NCI-H2171 (cell line): ENCODE data around the gene DRGX.

Experiments used
- DNase-seq: peaks from one replicate; lab custom pipeline; 2025; lab: John Stamatoyannopoulos, UW

DRGX gene

DNA sequence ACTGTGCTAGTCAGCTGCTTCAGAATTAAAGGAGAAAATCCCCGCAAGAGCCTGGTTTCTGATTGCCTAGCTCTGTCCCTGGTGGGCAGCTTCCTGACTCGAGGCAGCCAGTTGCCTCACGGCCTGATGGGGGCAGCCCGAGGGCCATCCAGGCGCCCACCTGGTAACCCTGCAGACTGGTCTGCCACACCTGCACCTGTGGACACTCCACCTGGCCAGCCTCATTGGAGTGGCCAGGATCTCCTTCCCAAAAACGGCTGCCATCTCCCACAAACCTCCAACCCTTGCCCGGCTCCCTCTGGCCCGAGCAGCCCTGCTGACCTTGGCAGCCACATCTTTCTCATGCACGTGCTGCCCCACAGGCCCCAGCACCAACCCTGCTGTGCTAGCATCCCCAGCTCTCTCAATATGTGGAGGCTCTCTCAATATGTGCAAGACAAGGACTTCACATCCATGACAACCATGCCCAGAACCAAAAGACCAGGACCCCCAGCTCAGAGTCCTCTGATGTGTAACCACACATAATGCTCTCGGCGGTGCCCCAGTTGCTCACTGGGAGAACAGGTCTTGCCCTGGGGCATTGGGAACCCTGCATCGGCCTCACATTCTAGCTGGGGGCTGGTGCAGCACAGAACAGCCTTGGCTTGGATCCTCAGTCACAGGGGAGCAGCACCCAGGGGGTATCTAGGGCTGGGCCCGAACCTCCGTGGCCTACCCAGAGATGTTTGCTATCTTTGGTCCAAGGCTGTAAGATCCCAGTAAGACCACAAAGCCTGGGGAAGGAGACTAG is 14.6 kb downstream of the DRGX start:
- DNase-seq, result no peak

GRCh38 chr10:49379596-49380410 is 16.1 kb downstream of the DRGX start:
- DNase-seq, result no peak

GRCh38 chr10:49377256-49377655 is 18.6 kb downstream of the DRGX start:
- DNase-seq, result no peak

DNA sequence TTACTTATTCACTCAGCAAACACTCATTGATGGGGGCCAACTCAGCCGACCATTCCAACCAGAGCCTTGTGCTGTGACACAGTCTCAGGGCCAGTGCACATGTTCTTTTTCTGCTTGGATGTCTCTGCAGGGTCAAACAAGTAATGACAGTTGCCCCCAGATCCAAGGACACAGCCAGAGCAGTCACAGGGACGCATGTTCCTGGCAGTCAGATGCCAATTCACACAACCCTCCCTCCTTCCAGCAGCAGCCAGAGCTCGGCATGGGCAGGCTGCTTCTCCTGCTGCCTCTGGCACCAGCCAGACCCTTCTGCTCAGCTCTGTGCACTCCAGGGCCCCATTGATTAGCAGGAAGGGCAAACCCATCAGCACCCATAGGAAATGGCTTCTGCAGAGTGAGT is 20.3 kb downstream of the DRGX start:
- DNase-seq, result no peak

GRCh38 chr10:49374740-49375139 is 21.1 kb downstream of the DRGX start:
- DNase-seq, result no peak

DNA sequence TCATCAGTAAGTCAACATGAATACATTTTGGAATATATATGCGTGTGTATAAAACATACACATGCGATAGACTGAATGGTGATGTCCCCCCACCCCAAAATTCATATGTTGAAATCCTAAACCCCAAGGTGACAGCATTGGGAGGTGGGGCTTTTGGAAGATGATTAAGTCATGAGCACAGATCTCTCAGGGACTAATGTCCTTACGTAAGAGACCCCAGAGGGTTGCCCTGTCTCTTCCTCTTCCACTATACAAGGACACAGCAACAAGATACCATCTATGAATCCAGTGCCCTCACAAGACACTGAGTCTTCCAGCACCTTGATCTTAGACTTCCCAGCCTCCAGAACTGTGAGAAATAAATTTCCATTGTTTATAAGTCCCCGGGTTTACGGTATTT is 22.5 kb downstream of the DRGX start:
- no peak for DNase-seq

- no peak for DNase-seq
Measured at GRCh38 chr10:49371967-49372366, 23.9 kb downstream of the DRGX start.

- DNase-seq, result no peak
Measured at GRCh38 chr10:49370326-49371100, 25.4 kb downstream of the DRGX start.

GRCh38 chr10:49369216-49370162 is 26.4 kb downstream of the DRGX start:
- no peak for DNase-seq

GRCh38 chr10:49368256-49368655 is 27.6 kb downstream of the DRGX start:
- no peak for DNase-seq

DNA sequence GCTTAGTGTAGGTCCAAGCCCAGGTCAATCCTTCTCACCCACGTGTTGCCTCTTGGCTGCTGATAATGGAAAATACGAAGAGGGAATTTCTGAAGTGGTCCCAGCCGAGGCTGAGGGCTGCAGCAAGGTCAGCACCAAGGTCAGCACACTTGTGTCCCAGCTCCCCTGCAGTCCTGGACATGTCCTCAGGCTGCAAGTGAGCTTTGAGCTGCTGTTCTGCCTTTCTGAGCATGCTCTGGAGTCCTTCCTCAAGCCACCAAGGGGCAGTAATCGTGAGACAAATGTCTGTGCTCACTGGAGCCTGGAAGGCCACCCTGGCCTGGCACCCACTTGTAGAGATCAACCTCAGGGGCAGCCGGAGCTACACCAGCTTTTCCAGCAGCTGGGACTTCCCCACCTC is 28.3 kb downstream of the DRGX start:
- no peak for DNase-seq

GRCh38 chr10:49366460-49366859 is 29.4 kb downstream of the DRGX start:
- DNase-seq, result no peak

GRCh38 chr10:49365675-49366415 is 30.0 kb downstream of the DRGX start:
- no peak for DNase-seq

DNA sequence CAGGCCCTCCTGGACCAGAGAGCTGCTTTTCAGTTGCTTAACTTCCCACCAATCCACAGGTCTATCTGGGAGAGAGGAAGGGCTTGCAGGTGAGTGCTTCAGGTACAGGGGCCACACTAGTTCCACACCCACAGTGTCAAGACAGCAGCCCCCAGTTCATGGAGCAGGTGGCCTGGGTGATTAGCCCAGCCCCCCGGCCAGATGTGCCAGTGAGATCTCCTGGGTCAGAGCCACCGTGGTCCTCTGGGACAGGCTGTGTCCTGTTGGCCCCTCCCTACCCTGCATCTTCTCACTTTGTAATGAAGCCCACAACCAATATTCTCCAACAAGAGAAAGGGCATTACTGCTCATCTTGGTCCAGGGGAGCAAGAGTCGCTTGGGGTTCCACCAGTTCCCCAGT is 30.6 kb downstream of the DRGX start:
- no peak for DNase-seq

- DNase-seq, result no peak
Measured at GRCh38 chr10:49364747-49365146, 31.1 kb downstream of the DRGX start.

- no peak for DNase-seq
Measured at GRCh38 chr10:49364051-49364450, 31.8 kb downstream of the DRGX start.

GRCh38 chr10:49363309-49364031 is 32.4 kb downstream of the DRGX start:
- DNase-seq, result no peak

DNA sequence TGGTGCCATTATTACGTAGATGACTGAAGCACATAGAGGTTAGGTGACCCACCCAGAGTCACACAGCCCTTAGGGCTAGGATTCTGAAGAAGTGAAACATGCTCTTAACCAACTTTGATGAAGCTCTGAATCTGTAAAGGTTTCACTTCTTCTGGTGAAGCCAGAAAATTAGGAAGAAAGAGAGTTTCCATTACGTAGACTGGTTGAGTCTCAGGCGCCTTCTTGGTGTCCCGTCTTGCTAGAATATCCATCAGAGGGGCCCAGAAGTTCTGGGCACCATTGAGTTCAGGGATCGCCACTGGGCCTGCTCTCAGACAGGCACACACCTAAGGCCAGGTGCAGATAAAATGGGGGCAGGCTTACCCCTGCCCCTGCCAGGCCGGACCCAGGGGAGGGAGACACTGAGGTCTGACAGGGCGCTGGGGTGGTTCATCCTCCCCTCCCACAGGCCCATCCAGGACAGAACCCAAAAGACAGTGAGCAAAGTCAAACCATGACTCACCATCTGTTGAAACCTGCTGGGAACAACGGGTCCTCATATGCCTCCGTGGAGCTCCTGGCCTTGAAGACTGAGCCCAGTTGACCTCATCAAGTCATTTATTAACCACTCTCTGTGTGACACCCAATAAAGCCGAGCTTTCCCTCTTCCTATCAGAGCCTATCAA is 33.2 kb downstream of the DRGX start:
- no peak for DNase-seq

- DNase-seq, result no peak
Measured at GRCh38 chr10:49361735-49362568, 33.9 kb downstream of the DRGX start.
